ENCODE measurements around the gene SPNS1.

DNA sequence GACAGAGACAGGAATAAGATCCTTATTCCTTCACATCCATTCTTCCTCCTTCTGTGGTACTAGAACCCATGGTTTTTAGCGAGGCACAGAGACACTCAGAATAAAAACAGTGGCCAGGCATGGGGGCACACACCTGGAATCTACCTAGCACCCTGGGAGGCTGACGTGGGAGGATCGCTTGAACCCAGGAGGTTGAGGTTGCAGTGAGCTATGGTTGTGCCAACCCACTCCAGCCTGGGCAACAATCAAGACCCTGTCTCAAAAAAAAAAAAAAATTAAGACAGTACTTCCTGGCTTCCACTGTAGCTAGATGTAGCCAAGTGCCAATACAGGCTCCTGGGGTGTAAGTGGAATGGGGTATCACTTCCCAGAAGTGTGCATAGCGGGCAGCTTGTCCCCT lies 7.4 kb upstream of the SPNS1 start:
- TF ChIP-seq POLR2A (IDR thresholded peaks at IDR 0.05; ENCODE audit: low read length) (no peak), GATA1 (IDR thresholded peaks at IDR 0.05; ENCODE audit: low read depth, low read length) (no peak)
